Left lung (tissue), 10 donors: ENCODE results near the gene MGMT. TPM values are rescaled to one million over a fixed set of nuclear protein-coding genes. Genes with fewer than 3 reads are reported as not detected.

ENCODE experiments used
- ATAC-seq: fragments of 200-7000 bp; cut with Tn5 transposase; one replicate; pipeline ENCODE4 v1.9.1; 2020; ENCODE audit warnings: moderate library complexity
- DNase-seq, 4 donors: peaks; one replicate each; pipeline ENCODE4 v3.0.0-alpha.2; 2013 to 2020
- H3K27ac ChIP-seq, 2 donors: fragments of 200-600 bp; sonication (generic) in 1 of 2; one replicate each; pipeline versions ENCODE4 v1.5.0 to v1.8.0; 2020 to 2021
- H3K27me3 ChIP-seq, 2 donors: fragments of 200-600 bp; sonication (generic) in 1 of 2; one replicate each; pipeline versions ENCODE4 v1.5.0 to v1.8.0; 2020 to 2021
- H3K36me3 ChIP-seq, 2 donors: fragments of 200-600 bp; sonication (generic) in 1 of 2; one replicate each; pipeline versions ENCODE4 v1.5.0 to v1.8.0; 2020 to 2021
- H3K4me1 ChIP-seq, 2 donors: fragments of 200-600 bp; one replicate each; pipeline ENCODE4 v1.8.0; 2021
- H3K4me3 ChIP-seq, 2 donors: fragments of 200-600 bp; sonication (generic) in 1 of 2; one replicate each; pipeline versions ENCODE4 v1.5.0 to v1.8.0; 2020 to 2021; ENCODE audit warnings: mild to moderate bottlenecking in 1 of 2
- H3K9me3 ChIP-seq, 2 donors: fragments of 200-600 bp; sonication (generic) in 1 of 2; one replicate each; pipeline versions ENCODE4 v1.5.0 to v1.8.0; 2020 to 2021
- CTCF ChIP-seq, 2 donors: fragments of 200-600 bp; sonication (generic) in 1 of 2; IDR thresholded peaks; one replicate each; pipeline versions ENCODE4 v1.5.0 to v1.8.0; 2021; ENCODE audit warnings: antibody characterized with exemption in 2 of 2
- intact Hi-C, 2 donors: fragments of 100-400 bp; cut with DNase I; formaldehyde crosslinking; loops; one replicate each; pipeline versions ENCODE4 v1.11.2 to v1.14.2; 2022
- polyA plus RNA-seq, 6 donors: library from polyadenylated mRNA; unstranded; fragments of 120-200 nt; gene quantifications; one replicate each; pipeline ENCODE4 v1.2.1, GENCODE V29; 2013; ENCODE audit not compliant: insufficient read length in 6 of 6
- total RNA-seq, 2 donors: library from RNA; stranded (reverse); fragmentation: NEBNext Ultra II Directional; extraction: Animal tissue kit (Norgen Biotek cat#: 25700); gene quantifications; one replicate each; pipeline ENCODE4 v1.2.1, GENCODE V29; 2021
- donor health status: DM: no; HTN: yes; CAD: no.
- donor health status: DM: no; HTN: no; CAD: no.

Gene MGMT
- total and polyA plus RNA-seq, 8 donors: 13.1 to 25.5 (median 17.0) TPM

GRCh38 chr10:129548600-129548999, 81.6 kb downstream of the MGMT start:
- H3K9me3 ChIP-seq: no peaks in the 10 kb centered on the region
- H3K36me3 ChIP-seq: no peaks in the 10 kb centered on the region
- no peak for TF ChIP-seq CTCF (IDR thresholded peaks at IDR 0.05)
- H3K4me3 ChIP-seq: no peak overlapping the region
- intact Hi-C loops: no loop called here
- no peak for ATAC-seq
- no peaks in the 10 kb centered on the region for H3K27me3 ChIP-seq
- H3K4me1 ChIP-seq: no peaks in the 10 kb centered on the region
- peak in 1 of 4 donors; percentile 66 for DNase-seq
- H3K27ac ChIP-seq: no peak overlapping the region

- H3K4me3 ChIP-seq: no peak overlapping the region
- intact Hi-C loops: no loop called here
- no peak for DNase-seq
- H3K27me3 ChIP-seq: no peaks in the 10 kb centered on the region
- H3K36me3 ChIP-seq: no peaks in the 10 kb centered on the region
- H3K9me3 ChIP-seq: no peaks in the 10 kb centered on the region
- no peak for TF ChIP-seq CTCF (IDR thresholded peaks at IDR 0.05)
- no peak for ATAC-seq
- no peak overlapping the region for H3K27ac ChIP-seq
- no peaks in the 10 kb centered on the region for H3K4me1 ChIP-seq
These were observed 83.0 kb downstream of the MGMT start for GRCh38 chr10:129550076-129550475.

GRCh38 chr10:129550658-129551057, 83.6 kb downstream of the MGMT start:
- no peak for ATAC-seq
- Histone ChIP-seq H3K9me3 (no peaks in the 10 kb centered on the region), H3K4me3 (no peak overlapping the region), H3K4me1 (no peaks in the 10 kb centered on the region), H3K27me3 (no peaks in the 10 kb centered on the region), H3K27ac (no peak overlapping the region), H3K36me3 (no peaks in the 10 kb centered on the region)
- intact Hi-C loops: no loop called here
- no peak for DNase-seq
- no peak for TF ChIP-seq CTCF (IDR thresholded peaks at IDR 0.05)

GRCh38 chr10:129552119-129552518, 85.1 kb downstream of the MGMT start:
- ATAC-seq: no peak

GRCh38 chr10:129553928-129554327, 86.9 kb downstream of the MGMT start:
- Histone ChIP-seq H3K4me1 (no peaks in the 10 kb centered on the region), H3K27ac (no peak overlapping the region), H3K36me3 (no peaks in the 10 kb centered on the region), H3K4me3 (no peak overlapping the region), H3K27me3 (no peaks in the 10 kb centered on the region), H3K9me3 (no peaks in the 10 kb centered on the region)
- no peak for ATAC-seq
- TF ChIP-seq CTCF (IDR thresholded peaks at IDR 0.05): no peak
- peak in 1 of 4 donors; percentile 51 for DNase-seq
- intact Hi-C loops: no loop called here

More at GRCh38 chr10:129552119-129552518, 85.1 kb downstream of the MGMT start:
- Histone ChIP-seq H3K4me3 (no peak overlapping the region), H3K27ac (no peak overlapping the region), H3K36me3 (no peaks in the 10 kb centered on the region), H3K9me3 (no peaks in the 10 kb centered on the region), H3K4me1 (no peaks in the 10 kb centered on the region), H3K27me3 (no peaks in the 10 kb centered on the region)
- intact Hi-C loops: no loop called here
- TF ChIP-seq CTCF (IDR thresholded peaks at IDR 0.05): no peak
- DNase-seq: peak in 1 of 4 donors; percentile 77
